Measurements from ENCODE around the gene KCTD16. TPM values are rescaled to one million over a fixed set of nuclear protein-coding genes. Genes with fewer than 3 reads are reported as not detected.

Gene KCTD16
- polyA plus RNA-seq, 3 donors: 2.1 to 2.9 (median 2.5) TPM

GRCh38 chr5:144367991-144368390 lies 197.3 kb downstream of the KCTD16 start:
- DNase-seq (ENCODE audit: extremely low read depth in 1 of 11, low read depth in 9 of 11, low spot score in 4 of 11): no peak

DNA sequence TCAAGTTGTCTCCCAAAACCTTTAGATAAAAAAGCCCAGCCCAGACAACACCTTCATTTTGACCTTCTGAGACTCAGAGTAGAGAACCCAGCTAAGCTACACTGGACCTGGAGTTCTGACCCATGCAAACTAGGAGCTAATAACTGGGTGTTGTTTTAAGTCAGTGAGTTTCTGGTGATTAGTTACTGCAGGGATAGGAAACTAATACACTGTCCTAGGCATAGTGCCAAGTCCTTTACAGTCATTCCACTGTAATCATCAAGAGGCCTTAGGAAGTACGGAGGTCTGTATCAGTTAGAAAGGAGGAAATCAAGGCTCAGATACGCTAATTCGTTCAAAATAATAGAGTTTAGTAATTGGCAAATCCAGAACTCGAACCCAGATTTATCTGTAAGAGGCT lies 197.9 kb downstream of the KCTD16 start:
- DNase-seq (ENCODE audit: extremely low read depth in 1 of 11, low read depth in 9 of 11, low spot score in 4 of 11): no peak

- peak in 10 of 11 donors; percentile 9 to 66 (median 40) for DNase-seq (ENCODE audit: extremely low read depth in 1 of 11, low read depth in 9 of 11, low spot score in 4 of 11)
Measured at GRCh38 chr5:144369006-144369405, 198.3 kb downstream of the KCTD16 start.

GRCh38 chr5:144370273-144370672 lies 199.6 kb downstream of the KCTD16 start:
- DNase-seq (ENCODE audit: extremely low read depth in 1 of 11, low read depth in 9 of 11, low spot score in 4 of 11): no peak

- DNase-seq (ENCODE audit: extremely low read depth in 1 of 11, low read depth in 9 of 11, low spot score in 4 of 11): no peak
Measured at GRCh38 chr5:144374637-144375036, 204.0 kb downstream of the KCTD16 start.

GRCh38 chr5:144377207-144377606 lies 206.5 kb downstream of the KCTD16 start:
- no peak for DNase-seq (ENCODE audit: extremely low read depth in 1 of 11, low read depth in 9 of 11, low spot score in 4 of 11)

GRCh38 chr5:144378681-144379080 lies 208.0 kb downstream of the KCTD16 start:
- peak in 1 of 11 donors; percentile 19 for DNase-seq (ENCODE audit: extremely low read depth in 1 of 11, low read depth in 9 of 11, low spot score in 4 of 11)

DNA sequence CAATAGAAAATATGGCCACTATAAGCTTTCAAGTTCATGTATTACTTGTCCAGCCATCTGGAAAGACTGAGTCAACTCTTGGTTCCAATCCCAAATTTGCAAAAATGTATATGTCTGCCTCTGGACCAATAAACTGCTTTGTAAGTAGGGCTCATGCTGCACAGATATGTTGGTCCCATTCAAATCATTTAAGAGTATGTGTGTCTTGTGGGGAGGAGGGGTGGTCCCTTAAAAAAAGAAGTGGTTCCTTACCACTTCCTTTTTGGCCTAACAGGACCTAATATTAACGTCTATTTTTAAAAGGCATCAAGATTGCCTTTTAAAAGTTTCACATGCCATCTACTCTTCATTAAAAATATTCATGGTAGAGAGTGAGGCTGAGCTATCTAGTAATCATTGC lies 214.9 kb downstream of the KCTD16 start:
- DNase-seq (ENCODE audit: extremely low read depth in 1 of 11, low read depth in 9 of 11, low spot score in 4 of 11): no peak

- no peak for DNase-seq (ENCODE audit: extremely low read depth in 1 of 11, low read depth in 9 of 11, low spot score in 4 of 11)
Measured at GRCh38 chr5:144386315-144386714, 215.6 kb downstream of the KCTD16 start.

DNA sequence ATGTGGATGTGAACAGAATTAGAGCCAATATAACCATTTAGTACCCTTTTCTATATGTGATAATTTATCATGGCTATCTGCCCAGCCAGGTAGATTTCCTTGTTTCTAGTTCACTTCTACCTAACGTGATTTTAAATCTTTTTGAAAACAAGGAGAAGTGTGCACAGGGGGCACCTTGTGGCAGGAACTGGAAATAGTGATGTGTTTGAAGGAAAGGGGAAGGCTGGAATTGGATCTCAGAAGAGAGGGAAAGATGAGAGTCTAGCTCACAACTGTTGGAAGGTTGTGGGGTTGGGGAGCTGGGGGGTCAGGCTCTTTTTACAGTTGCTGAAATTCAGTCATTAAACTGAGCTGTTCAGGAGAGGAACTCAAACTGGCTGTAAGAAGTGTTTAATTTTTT lies 219.5 kb downstream of the KCTD16 start:
- peak in 1 of 11 donors; percentile 9 for DNase-seq (ENCODE audit: extremely low read depth in 1 of 11, low read depth in 9 of 11, low spot score in 4 of 11)

DNA sequence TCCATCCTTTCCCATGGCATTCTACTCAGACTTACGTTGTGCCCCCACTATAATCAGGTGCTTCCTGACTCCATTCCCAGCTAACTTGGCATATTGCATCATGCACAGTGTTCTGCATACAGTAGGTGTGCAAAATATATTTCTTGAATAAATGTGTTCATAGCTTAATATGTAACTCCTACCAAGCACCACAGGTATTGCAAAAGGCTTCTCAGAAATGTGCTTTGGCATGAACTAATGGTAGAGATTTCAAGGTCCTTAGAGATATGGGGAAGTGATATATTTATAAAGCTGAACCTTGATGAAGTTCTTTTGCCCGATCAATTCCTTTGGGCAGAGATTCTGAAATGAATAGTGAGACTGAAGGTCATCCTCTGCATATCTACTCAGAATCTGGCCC lies 220.4 kb downstream of the KCTD16 start:
- no peak for DNase-seq (ENCODE audit: extremely low read depth in 1 of 11, low read depth in 9 of 11, low spot score in 4 of 11)

DNA sequence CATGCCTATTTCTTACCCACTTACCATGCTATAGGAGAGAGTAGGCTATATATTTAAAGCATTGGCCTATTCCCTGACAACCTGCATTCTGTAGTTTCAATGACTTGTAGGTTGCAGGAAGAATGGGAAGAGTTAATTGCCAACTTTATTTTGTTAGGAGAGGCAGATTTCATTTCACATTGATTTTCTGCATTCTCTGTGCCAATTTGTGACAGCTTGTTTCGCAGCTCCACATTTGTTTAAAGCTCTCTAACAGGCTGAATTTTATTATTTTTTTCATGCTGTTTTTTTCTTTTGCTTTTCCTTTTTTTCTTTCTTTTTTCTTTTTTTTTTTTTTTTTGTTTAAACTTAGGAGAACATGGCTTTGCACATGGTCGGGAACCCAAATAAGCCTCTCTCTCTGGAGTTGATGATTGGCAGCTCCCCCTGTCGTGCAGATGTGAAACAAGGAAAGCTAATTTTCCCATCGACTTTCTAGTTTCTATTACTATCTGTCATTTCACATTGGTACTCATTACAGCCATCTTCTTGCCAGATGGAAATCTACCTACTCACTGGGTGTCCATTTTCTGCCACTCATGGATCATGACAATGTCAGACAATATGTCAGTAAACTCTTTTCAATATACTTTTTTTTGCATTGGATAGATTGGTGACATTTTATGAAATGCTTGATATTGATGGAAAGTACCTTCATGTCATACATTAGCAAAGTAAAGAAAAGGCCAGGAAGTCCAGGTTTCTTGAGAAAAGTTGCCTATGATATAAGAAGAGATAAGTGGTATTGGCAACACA lies 223.2 kb downstream of the KCTD16 start:
- DNase-seq (ENCODE audit: extremely low read depth in 1 of 11, low read depth in 9 of 11, low spot score in 4 of 11): no peak

- no peak for DNase-seq (ENCODE audit: extremely low read depth in 1 of 11, low read depth in 9 of 11, low spot score in 4 of 11)
Measured at GRCh38 chr5:144395704-144396103, 225.0 kb downstream of the KCTD16 start.

DNA sequence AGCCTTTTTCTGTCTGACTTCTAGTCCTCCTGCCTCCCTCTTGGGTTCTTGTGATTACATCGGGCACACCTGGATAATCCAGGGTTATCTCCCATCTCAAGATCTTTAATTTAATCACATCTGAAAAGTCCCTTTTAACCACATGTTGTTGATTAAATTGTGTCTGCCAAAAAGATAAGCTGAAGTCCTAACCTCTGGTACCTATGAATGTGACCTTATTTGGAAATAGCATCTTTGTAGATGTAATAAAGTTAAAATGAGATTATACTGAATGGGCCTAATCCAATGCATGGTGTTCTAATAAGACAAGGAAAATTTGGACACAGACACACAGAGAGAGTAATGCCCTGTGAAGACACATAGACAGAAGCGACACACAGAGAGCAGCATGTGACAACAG lies 232.4 kb downstream of the KCTD16 start:
- DNase-seq (ENCODE audit: extremely low read depth in 1 of 11, low read depth in 9 of 11, low spot score in 4 of 11): no peak

DNA sequence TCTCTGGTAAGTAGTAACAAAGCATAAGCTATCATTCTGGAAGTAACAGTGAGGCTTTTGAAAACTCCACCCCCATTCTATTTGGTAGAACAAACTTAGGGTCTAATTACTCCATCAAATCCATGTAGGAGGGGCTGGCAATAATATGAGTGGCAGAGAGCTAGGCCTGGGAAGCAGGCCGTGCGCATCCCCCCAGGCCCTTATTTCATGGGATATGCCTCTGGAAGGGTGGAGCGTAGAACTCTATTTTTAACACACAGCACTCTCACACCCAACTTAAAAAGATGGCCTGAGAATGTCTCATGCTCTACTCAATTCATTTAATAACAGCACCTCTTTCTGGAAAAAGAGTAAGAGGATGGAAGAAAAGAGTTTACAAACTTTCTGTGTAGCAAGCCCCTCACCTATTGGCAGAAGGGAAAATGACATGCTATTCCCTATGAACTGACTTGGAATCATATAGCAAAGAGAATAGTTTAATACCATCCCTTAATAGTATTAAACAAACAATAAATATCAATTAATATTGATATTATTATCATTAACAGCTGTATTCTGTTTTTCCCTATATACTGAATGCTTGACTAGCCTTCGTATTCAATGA lies 233.2 kb downstream of the KCTD16 start:
- DNase-seq (ENCODE audit: extremely low read depth in 1 of 11, low read depth in 9 of 11, low spot score in 4 of 11): no peak

- DNase-seq (ENCODE audit: extremely low read depth in 1 of 11, low read depth in 9 of 11, low spot score in 4 of 11): no peak
Measured at GRCh38 chr5:144404672-144405071, 234.0 kb downstream of the KCTD16 start.

GRCh38 chr5:144405991-144406390 lies 235.3 kb downstream of the KCTD16 start:
- peak in 6 of 11 donors; percentile 6 to 14 (median 10) for DNase-seq (ENCODE audit: extremely low read depth in 1 of 11, low read depth in 9 of 11, low spot score in 4 of 11)

- DNase-seq (ENCODE audit: extremely low read depth in 1 of 11, low read depth in 9 of 11, low spot score in 4 of 11): no peak
Measured at GRCh38 chr5:144406442-144406841, 235.8 kb downstream of the KCTD16 start.

GRCh38 chr5:144414202-144415029 lies 243.7 kb downstream of the KCTD16 start:
- no peak for DNase-seq (ENCODE audit: extremely low read depth in 1 of 11, low read depth in 9 of 11, low spot score in 4 of 11)

- no peak for DNase-seq (ENCODE audit: extremely low read depth in 1 of 11, low read depth in 9 of 11, low spot score in 4 of 11)
Measured at GRCh38 chr5:144416196-144416595, 245.5 kb downstream of the KCTD16 start.
